B cell (primary cell): ENCODE data around the gene NEU4. TPM values are rescaled to one million over a fixed set of nuclear protein-coding genes. Genes with fewer than 3 reads are reported as not detected.

Source experiments
- ATAC-seq: fragments of 200-7000 bp; cut with Tn5 transposase; one replicate; pipeline ENCODE4 v1.10.0; 2021; ENCODE audit warnings: low read depth, mild to moderate bottlenecking, moderate number of reproducible peaks, moderate library complexity
- CTCF ChIA-PET: fragments of 350-600 bp; sonication (Branson Sonifier 250); formaldehyde crosslinking; loops from one replicate; lab custom pipeline; 2021; ENCODE audit warnings: antibody characterized with exemption, inconsistent platforms; lab: Charles Lee
- POLR2A ChIA-PET: fragments of 350-600 bp; sonication (Branson Sonifier 250); formaldehyde crosslinking; loops from one replicate; lab custom pipeline; 2021; ENCODE audit warnings: antibody characterized with exemption; lab: Charles Lee
- DNase-seq: peaks from one replicate; pipeline ENCODE4 v3.0.0; 2013
- H2AFZ ChIP-seq: 2 replicates; pipeline ENCODE4 v1.6.1; 2012; ENCODE audit warnings: mild to moderate bottlenecking, low read depth, low read length; ENCODE audit not compliant: insufficient read depth, poor library complexity, severe bottlenecking
- H3K27ac ChIP-seq, 2 donors: 1 replicate in 1 of 2; 2 replicates in 1 of 2; pipeline ENCODE4 v1.5.1; 2012 to 2013; ENCODE audit warnings: low read length in 2 of 2, mild to moderate bottlenecking in 2 of 2, moderate library complexity in 1 of 2
- H3K27me3 ChIP-seq, 4 experiments: fragments of 200-600 bp in 1 of 4; sonication (generic) in 1 of 4; replicated peaks in 1 of 4; 1 replicate in 2 of 4; 2 replicates in 2 of 4; pipeline versions ENCODE4 v1.6.1 to v1.7.0; 2013 to 2016; ENCODE audit warnings: low read length in 3 of 4, mild to moderate bottlenecking in 2 of 4, mixed read lengths in 1 of 4, moderate library complexity in 1 of 4; ENCODE audit not compliant: insufficient read depth in 4 of 4, control insufficient read depth in 3 of 4; ENCODE audit errors: control extremely low read depth in 1 of 4
- H3K36me3 ChIP-seq, 2 experiments: replicated peaks in 1 of 2; 1 replicate in 1 of 2; 2 replicates in 1 of 2; pipeline versions ENCODE4 v1.6.1 to v1.7.1; 2013; ENCODE audit warnings: low read length in 1 of 2; ENCODE audit not compliant: insufficient read depth in 2 of 2, control insufficient read depth in 1 of 2; ENCODE audit errors: control extremely low read depth in 1 of 2, extremely low read depth in 1 of 2
- H3K4me1 ChIP-seq, 2 donors: fragments of 200-600 bp in 1 of 2; sonication (generic) in 1 of 2; 1 replicate in 1 of 2; 2 replicates in 1 of 2; pipeline versions ENCODE4 v1.5.1 to v1.6.1; 2013 to 2017; ENCODE audit warnings: low read length in 2 of 2; ENCODE audit not compliant: control insufficient read depth in 2 of 2, insufficient read depth in 2 of 2
- H3K4me2 ChIP-seq: replicated peaks from 2 replicates; pipeline ENCODE3; 2012; ENCODE audit warnings: mild to moderate bottlenecking, low read depth, low read length; ENCODE audit not compliant: poor library complexity, severe bottlenecking
- H3K4me3 ChIP-seq, 5 experiments: fragments of 200-600 bp in 1 of 5; sonication (generic) in 1 of 5; 1 replicate in 3 of 5; 2 replicates in 2 of 5; pipeline versions ENCODE4 v1.5.1 to v1.7.0; 2011 to 2016; ENCODE audit warnings: low read length in 4 of 5, mild to moderate bottlenecking in 4 of 5, low read depth in 2 of 5, control low read depth in 1 of 5, moderate library complexity in 1 of 5; ENCODE audit not compliant: insufficient read depth in 1 of 5; ENCODE audit errors: control extremely low read depth in 1 of 5, extremely low read depth in 1 of 5
- H3K79me2 ChIP-seq: fragments of 200-600 bp; sonication (generic); one replicate; pipeline ENCODE4 v1.6.0; 2016; ENCODE audit warnings: low read length; ENCODE audit not compliant: control insufficient read depth, insufficient read depth
- H3K9ac ChIP-seq: fragments of 200-600 bp; sonication (generic); 2 replicates; pipeline ENCODE4 v1.6.1; 2017; ENCODE audit warnings: mild to moderate bottlenecking, low read length, moderate library complexity
- H3K9me3 ChIP-seq, 3 donors: one replicate each; pipeline versions ENCODE4 v1.6.1 to v1.7.1; 2013; ENCODE audit warnings: low read length in 2 of 3; ENCODE audit not compliant: control insufficient read depth in 2 of 3, insufficient read depth in 1 of 3; ENCODE audit errors: control extremely low read depth in 1 of 3
- H4K20me1 ChIP-seq: 2 replicates; pipeline ENCODE4 v1.6.0; 2012; ENCODE audit warnings: mild to moderate bottlenecking, low read length; ENCODE audit not compliant: insufficient read depth, control insufficient read depth, poor library complexity, severe bottlenecking
- H3K27ac Mint-ChIP-seq: one replicate; pipeline ENCODE4 v1.8.0; 2021; ENCODE audit warnings: mixed read lengths
- H3K27me3 Mint-ChIP-seq: one replicate; pipeline ENCODE4 v1.8.0; 2021; ENCODE audit warnings: mixed read lengths
- H3K4me1 Mint-ChIP-seq: one replicate; pipeline ENCODE4 v1.8.0; 2021; ENCODE audit warnings: mixed read lengths
- H3K4me3 Mint-ChIP-seq: one replicate; pipeline ENCODE4 v1.8.0; 2021; ENCODE audit warnings: mixed read lengths
- H3K9me3 Mint-ChIP-seq: one replicate; pipeline ENCODE4 v1.8.0; 2022; ENCODE audit warnings: mixed read lengths; ENCODE audit not compliant: insufficient read depth
- EZH2 ChIP-seq: IDR thresholded peaks from 2 replicates; pipeline ENCODE4 v1.6.1; 2012; ENCODE audit warnings: borderline replicate concordance, low read depth, mild to moderate bottlenecking, moderate library complexity, low read length; ENCODE audit not compliant: insufficient read depth, poor library complexity, severe bottlenecking
- WGBS: methylation state at CpG from one replicate; pipeline ENCODE4 v1.1.5; 2013; ENCODE audit warnings: missing lambda C conversion rate; ENCODE audit not compliant: insufficient coverage; 5-methylcytosine and 5-hydroxymethylcytosine counted together
- intact Hi-C: fragments of 100-400 bp; cut with micrococcal nuclease; formaldehyde crosslinking; loops from one replicate; pipeline ENCODE4 v1.10.0; 2022
- polyA plus RNA-seq: library from polyadenylated mRNA; depleted of rRNA; stranded (reverse); fragments of >200 nt; gene quantifications from 2 replicates; pipeline ENCODE4 v1.2.3, GENCODE V29; 2012
- total RNA-seq, 2 donors: library from RNA; stranded (reverse); fragments of 120-200 nt in 1 of 2; gene quantifications; 1 replicate in 1 of 2; 2 replicates in 1 of 2; pipeline versions ENCODE4 v1.2.3 to v1.2.4, GENCODE V29; 2013 to 2022
- TF ChIP-seq, protein P1 (sequence below): fragments of 200-600 bp; IDR thresholded peaks from one replicate; pipeline ENCODE4 v1.8.0; 2022; ENCODE audit warnings: antibody characterized with exemption, mild to moderate bottlenecking

The NEU4 gene
- total and polyA plus RNA-seq, 2 donors (not counting 1 experiment from before 2014, with no cell fraction given), result 0.19 TPM; not detected in 1

DNA sequence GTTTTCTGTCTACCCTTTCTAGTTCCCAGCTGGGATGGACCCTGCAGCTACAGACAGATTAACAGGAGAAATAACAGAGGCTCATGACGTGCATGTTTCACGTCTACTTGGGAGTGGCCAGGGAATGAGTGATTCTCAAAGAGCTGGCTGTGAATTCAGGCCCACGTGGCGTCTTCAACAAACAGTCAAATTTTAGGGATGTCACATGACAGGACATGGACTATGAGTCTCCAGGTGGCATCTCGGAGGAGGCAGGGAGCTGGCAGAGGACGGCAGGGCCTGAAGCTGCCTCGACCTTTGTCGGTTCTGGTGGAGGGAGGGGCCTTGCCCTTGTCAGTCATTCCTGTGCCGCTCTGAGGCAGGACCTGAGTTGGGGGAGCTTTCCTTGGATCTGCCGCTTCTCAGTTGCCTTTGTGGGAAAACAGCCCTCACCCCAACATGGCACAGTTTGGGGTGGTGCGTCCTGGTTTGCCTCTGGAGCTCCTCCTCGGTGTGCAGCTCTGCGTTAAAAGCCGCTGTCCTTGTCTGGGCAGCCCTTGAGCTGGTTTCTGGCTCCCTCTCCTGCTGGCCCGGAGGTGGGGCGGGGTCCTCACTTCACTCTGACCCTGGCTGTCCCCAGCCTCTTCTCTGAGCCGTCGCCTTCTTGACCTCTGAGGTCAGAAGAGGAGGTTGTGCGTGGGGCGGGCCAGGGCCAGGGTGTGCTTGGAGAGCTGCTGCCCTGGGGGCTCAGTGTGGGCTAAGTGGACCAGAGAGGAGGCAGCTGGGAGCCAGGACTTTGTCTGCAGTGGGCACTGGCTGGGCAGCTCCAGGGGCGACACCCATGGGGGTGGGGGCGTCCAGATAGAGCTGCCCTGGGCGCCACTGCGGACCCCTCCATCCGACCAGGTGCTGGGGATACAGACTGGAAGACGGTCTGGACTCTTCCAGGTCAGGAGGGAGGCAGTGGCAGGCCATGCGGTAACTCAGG is 44.4 kb upstream of the NEU4 start:
- intact Hi-C loops, result no loop called here
- H3K27ac ChIP-seq, result no peak overlapping the region
- H3K79me2 ChIP-seq, result no peaks in the 10 kb centered on the region
- Mint-ChIP-seq H3K9me3 (no peaks in the 10 kb centered on the region), H3K27me3 (no peaks in the 10 kb centered on the region), H3K27ac (no peak overlapping the region), H3K4me3 (no peak overlapping the region), H3K4me1 (no peaks in the 10 kb centered on the region)
- TF ChIP-seq, protein P1, sequence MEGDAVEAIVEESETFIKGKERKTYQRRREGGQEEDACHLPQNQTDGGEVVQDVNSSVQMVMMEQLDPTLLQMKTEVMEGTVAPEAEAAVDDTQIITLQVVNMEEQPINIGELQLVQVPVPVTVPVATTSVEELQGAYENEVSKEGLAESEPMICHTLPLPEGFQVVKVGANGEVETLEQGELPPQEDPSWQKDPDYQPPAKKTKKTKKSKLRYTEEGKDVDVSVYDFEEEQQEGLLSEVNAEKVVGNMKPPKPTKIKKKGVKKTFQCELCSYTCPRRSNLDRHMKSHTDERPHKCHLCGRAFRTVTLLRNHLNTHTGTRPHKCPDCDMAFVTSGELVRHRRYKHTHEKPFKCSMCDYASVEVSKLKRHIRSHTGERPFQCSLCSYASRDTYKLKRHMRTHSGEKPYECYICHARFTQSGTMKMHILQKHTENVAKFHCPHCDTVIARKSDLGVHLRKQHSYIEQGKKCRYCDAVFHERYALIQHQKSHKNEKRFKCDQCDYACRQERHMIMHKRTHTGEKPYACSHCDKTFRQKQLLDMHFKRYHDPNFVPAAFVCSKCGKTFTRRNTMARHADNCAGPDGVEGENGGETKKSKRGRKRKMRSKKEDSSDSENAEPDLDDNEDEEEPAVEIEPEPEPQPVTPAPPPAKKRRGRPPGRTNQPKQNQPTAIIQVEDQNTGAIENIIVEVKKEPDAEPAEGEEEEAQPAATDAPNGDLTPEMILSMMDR, result no peak
- TF ChIP-seq EZH2, result no peak
- CTCF ChIA-PET, result no interaction called here
- no peak overlapping the region for H3K9ac ChIP-seq
- no peaks in the 10 kb centered on the region for H3K4me1 ChIP-seq
- H4K20me1 ChIP-seq, result no peaks in the 10 kb centered on the region
- ATAC-seq (no peak), DNase-seq (no peak)
- no peak overlapping the region for H3K4me2 ChIP-seq
- WGBS, result 94% methylated on average over 26 of the region's 27 CpGs
- H3K9me3 ChIP-seq, result peaks cover 0 to 11% (median 5%) of the 10 kb centered on the region in 3 donors
- H3K36me3 ChIP-seq, result peaks cover 0 to 2% of the 10 kb centered on the region in 2 experiments
- no peak overlapping the region for H2AFZ ChIP-seq
- POLR2A ChIA-PET, result no interaction called here
- no peak overlapping the region for H3K4me3 ChIP-seq
- no peaks in the 10 kb centered on the region for H3K27me3 ChIP-seq
